GM12801 (cell line): Measurements from ENCODE around the gene ORC3.

Experiments
- TF ChIP-seq, protein P1 (sequence below): IDR thresholded peaks from one replicate; pipeline ENCODE4 v1.5.1; 2011; ENCODE audit warnings: control low read depth; ENCODE audit not compliant: insufficient read length; ENCODE audit errors: extremely low read depth

The ORC3 gene

DNA sequence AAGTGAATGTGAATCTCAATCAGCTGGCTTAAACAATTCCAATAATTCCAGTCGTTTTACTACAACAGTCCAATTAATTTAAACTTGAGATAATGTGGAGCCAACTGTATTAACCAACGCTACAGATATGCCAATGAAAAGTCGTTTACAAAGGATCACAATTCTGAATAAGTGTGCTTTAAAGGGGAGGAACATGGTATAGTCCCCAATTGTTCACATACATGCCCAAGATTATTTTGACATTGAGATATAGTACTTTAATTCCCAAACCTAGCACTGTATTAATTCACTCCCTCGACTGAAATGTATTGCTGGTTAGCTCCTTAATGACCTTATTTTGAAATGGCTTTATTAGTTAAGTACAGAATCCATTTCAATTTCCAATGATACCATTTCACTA is 109.6 kb downstream of the ORC3 start:
- TF ChIP-seq, protein P1, sequence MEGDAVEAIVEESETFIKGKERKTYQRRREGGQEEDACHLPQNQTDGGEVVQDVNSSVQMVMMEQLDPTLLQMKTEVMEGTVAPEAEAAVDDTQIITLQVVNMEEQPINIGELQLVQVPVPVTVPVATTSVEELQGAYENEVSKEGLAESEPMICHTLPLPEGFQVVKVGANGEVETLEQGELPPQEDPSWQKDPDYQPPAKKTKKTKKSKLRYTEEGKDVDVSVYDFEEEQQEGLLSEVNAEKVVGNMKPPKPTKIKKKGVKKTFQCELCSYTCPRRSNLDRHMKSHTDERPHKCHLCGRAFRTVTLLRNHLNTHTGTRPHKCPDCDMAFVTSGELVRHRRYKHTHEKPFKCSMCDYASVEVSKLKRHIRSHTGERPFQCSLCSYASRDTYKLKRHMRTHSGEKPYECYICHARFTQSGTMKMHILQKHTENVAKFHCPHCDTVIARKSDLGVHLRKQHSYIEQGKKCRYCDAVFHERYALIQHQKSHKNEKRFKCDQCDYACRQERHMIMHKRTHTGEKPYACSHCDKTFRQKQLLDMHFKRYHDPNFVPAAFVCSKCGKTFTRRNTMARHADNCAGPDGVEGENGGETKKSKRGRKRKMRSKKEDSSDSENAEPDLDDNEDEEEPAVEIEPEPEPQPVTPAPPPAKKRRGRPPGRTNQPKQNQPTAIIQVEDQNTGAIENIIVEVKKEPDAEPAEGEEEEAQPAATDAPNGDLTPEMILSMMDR: no peak

DNA sequence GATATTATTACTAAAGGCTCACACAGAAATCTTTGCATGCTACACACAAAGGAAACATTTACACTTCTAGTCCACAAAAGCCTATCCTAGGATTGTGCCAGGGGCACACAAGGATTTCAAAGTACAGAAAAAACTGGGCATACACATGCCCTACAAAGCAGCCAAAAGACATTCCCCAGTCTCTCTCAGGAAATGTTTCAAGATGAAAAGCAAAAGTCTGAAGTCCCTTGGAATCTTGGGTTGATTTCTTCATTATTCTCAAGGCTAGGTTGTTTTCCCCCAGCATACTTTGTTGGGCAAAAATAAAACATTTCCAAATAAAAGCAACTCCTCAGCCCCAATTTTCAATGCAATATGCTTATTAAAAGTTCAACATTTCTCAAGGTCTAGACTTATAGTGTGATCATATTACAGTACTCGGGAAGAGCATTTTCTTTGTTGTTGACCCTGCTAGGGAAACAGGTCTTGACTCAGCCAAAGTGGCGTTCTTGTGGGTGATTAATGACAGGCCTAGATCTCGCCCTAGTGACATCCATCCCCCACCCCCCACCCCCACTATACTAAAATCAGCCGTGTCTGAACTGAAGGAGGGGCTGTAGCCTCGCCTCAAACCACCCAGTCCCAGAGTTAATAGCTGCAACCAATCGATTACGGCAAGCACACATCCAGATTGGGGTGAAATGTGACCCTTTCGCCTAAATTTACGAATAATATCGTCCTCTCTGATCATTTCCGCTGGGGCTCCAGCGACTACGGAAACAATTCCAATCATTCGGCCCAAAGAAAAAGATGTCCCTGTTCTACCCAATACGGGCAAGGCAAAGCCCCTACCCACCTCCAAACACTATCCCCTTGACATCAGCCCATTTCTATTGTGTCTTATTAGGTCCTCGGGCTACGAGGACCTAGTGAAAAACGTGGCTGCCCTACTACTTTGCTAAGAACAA is 110.7 kb downstream of the ORC3 start:
- TF ChIP-seq, protein P1: no peak

DNA sequence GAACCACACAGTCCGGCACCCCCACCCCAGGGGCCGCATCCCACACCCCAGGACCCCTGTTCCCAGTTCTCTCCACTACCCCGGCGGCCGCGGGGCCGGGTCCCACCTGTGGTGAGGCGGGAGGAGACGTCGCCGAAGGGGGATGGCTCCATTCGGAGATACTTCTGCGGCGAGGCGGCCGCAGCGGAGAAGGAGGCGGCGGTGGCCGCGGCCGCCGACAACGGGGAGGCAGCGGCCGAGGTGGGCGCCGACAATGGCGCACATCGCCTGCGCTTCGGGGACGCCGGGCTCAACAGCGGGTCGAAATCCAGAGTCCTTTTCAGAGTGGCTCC is 111.4 kb downstream of the ORC3 start:
- TF ChIP-seq, protein P1: no peak

DNA sequence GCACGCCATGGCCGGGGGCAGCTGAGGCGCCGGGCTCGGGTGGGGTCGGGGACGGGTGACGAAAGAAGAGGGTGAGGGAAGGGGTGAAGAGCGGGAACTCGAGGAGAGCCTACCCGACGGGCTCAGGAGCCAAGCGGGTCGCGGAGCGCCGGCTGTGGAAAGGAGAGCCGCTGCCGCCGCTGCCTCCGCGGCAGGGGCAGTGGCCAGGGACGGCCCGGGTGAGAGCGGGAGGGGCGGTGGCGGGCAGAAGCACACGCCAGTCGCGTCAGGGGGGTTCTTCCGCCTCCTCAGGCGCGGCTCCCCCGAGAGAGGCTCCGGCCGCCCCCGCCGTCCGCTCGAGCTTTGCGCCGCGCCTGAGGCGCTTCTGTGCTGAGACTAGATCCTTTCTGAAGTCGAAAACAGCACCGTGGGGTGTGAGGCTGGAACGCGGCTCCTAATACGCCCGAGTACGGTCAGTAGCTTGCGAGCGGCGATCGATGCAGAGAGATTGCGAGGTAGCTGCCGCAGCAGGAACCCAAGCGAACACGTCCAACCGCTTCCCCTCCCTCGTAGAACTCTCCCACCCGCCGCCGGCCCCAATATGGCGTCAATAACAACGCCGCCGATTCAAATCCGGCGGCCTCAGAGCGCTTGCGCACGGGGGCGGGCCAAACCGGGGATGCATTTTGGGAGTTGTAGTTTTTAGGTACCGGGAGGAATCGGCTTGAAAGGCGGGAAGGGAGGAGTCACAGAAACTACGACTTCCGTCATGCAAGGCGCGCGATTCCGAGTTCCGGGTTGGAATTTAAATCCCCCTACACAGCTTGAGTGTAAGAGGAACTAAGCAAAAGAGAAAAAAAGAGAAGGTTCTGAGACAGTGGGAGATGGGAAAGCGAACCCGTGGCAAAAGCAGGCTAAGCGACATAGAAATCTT is 112.0 kb downstream of the ORC3 start, which contains the start of gene AKIRIN2:
Gene AKIRIN2 (minus strand): TSS at position 558 of the 913 bp plus-strand sequence. CDS start 549 bp downstream, at position 9.
- TF ChIP-seq, protein P1: no peak

DNA sequence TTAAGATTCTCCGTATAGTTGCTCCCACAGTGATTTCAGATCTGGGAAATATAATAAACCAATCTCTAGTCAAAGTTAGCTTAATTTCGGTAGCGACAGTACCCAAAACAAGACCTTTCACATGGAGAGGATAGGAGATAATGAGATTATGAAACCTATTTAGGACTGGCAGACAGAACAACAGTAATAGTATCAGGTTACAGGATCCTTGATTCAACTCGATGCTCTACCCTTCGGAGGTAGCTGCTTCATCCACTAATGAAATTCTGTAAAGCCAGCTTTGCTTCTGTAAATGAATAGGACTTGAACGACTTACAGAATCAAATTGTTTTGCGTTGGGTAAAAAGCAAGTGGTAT is 112.6 kb downstream of the ORC3 start:
- TF ChIP-seq, protein P1: no peak

DNA sequence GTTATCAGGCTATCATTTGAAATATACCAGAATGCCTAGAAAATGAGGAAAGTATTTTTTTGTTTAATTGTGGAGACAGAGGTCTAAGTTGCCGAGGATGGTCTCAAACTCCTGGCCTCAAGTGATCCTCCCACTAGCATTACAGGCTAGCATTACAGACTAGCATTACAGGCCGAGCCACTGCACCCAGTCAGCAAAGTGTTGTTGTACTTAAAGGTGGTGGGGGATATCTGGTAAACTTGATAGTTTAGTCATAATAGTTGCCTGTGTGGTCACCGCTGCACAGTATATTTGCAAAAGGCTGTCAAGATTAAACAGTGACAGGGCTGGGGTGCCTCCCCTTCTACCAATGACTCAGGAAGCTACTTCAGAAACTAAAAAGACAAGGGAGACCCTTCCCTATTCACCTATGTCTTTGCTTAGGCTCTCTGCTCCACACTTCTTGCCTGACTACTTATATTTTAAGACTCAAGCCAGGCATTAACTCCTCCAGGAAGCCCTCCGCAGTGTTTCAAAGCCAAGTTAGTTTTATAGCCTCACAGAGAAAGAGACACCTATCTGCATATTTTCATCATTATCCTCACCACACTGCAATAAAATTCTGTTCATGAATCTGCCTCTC is 115.2 kb downstream of the ORC3 start:
- TF ChIP-seq, protein P1: no peak

DNA sequence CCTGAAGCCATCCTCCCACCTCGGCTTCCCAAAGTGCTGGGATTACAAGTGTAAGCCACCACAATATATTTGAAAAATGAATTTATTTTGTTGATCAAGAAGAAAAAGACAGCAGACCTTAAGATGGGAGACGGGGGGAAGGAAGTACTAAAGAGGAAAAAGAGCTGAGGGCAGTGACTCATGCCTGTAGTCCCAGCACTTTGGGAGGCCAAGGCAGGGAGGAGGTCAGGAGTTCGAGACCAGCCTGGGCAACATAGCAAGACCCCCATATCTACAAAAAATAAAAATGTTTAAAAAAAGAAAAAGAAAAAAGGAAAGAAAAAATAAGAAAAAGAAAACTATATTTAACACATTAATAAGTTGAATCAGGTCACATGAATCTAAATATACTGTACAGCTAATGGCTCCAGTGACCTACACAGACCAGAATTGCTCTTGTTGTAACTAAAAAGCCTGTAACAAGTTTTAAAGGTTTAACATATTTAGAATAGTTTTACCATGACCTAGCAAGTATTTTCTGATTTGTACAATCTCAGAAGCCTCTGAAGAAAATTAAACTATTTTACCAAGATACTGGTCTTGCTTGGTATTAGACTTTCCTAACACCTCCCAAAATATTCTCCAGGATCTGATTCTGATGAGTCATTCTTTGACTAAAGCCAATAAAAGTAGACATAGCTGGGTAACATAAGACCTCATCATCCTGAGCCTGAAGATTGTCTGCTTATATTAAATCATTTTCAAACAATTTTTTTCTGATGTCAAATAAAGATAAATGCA is 116.4 kb downstream of the ORC3 start:
- TF ChIP-seq, protein P1: no peak
